GM21390 (cell line): Measurements from ENCODE around the gene TNXB.
"Not testable (repeated sequence)": the region's sequence is repeated elsewhere in the genome, so short reads cannot be mapped to it uniquely, and the experiment has no call there.

Experiments used
- ATAC-seq: cut with Tn5 transposase; IDR thresholded peaks from one replicate; pipeline ENCODE4 v1.9.1; 2021; ENCODE audit not compliant: unreplicated experiment

The TNXB gene

GRCh38 chr6:32041050-32041321 lies 68.2 kb downstream of the TNXB start:
- ATAC-seq = not testable (repeated sequence)

DNA sequence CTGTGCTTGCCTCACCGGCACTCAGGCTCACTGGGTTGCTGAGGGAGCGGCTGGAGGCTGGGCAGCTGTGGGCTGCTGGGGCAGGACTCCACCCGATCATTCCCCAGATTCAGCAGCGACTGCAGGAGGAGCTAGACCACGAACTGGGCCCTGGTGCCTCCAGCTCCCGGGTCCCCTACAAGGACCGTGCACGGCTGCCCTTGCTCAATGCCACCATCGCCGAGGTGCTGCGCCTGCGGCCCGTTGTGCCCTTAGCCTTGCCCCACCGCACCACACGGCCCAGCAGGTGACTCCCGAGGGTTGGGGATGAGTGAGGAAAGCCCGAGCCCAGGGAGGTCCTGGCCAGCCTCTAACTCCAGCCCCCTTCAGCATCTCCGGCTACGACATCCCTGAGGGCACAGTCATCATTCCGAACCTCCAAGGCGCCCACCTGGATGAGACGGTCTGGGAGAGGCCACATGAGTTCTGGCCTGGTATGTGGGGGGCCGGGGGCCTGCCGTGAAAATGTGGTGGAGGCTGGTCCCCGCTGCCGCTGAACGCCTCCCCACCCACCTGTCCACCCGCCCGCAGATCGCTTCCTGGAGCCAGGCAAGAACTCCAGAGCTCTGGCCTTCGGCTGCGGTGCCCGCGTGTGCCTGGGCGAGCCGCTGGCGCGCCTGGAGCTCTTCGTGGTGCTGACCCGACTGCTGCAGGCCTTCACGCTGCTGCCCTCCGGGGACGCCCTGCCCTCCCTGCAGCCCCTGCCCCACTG lies 68.7 kb downstream of the TNXB start:
- ATAC-seq = not testable (repeated sequence)

DNA sequence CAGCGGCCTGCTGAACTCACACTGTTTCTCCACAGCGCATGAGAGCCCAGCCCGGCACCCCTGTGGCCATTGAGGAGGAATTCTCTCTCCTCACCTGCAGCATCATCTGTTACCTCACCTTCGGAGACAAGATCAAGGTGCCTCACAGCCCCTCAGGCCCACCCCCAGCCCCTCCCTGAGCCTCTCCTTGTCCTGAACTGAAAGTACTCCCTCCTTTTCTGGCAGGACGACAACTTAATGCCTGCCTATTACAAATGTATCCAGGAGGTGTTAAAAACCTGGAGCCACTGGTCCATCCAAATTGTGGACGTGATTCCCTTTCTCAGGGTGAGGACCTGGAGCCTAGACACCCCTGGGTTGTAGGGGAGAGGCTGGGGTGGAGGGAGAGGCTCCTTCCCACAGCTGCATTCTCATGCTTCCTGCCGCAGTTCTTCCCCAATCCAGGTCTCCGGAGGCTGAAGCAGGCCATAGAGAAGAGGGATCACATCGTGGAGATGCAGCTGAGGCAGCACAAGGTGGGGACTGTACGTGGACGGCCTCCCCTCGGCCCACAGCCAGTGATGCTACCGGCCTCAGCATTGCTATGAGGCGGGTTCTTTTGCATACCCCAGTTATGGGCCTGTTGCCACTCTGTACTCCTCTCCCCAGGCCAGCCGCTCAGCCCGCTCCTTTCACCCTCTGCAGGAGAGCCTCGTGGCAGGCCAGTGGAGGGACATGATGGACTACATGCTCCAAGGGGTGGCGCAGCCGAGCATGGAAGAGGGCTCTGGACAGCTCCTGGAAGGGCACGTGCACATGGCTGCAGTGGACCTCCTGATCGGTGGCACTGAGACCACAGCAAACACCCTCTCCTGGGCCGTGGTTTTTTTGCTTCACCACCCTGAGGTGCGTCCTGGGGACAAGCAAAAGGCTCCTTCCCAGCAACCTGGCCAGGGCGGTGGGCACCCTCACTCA lies 69.5 kb downstream of the TNXB start:
- not testable (repeated sequence) for ATAC-seq

- ATAC-seq = not testable (repeated sequence)
Observed at GRCh38 chr6:32038878-32039277, 70.3 kb downstream of the TNXB start.

- not testable (repeated sequence) for ATAC-seq
Observed at GRCh38 chr6:32037598-32038524, 71.3 kb downstream of the TNXB start, which contains the start of gene CYP21A2. TSS of gene CYP21A2 (plus strand) at chr6:32038415. CDS start at chr6:32038423, 8 bp downstream.

DNA sequence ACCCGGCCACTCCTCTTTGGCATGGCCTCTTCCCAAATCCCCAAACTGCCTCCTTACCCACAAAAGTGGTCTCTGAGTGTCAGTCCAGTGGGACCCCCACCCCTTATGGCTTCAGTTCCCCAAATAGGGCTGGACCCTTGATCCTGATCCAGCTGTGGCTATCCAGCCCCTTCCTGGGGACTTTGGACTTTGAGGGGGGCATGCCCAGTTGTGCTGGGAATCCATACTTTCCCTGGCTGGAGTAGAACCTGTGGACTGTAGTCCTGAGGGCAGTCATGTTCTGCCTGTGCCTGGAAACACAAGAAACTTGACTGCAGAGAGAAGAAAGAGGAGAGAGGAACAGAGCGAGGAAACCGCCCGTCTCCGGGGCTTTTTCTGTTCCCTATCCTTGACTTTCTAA lies 72.0 kb downstream of the TNXB start:
- ATAC-seq = not testable (repeated sequence)

DNA sequence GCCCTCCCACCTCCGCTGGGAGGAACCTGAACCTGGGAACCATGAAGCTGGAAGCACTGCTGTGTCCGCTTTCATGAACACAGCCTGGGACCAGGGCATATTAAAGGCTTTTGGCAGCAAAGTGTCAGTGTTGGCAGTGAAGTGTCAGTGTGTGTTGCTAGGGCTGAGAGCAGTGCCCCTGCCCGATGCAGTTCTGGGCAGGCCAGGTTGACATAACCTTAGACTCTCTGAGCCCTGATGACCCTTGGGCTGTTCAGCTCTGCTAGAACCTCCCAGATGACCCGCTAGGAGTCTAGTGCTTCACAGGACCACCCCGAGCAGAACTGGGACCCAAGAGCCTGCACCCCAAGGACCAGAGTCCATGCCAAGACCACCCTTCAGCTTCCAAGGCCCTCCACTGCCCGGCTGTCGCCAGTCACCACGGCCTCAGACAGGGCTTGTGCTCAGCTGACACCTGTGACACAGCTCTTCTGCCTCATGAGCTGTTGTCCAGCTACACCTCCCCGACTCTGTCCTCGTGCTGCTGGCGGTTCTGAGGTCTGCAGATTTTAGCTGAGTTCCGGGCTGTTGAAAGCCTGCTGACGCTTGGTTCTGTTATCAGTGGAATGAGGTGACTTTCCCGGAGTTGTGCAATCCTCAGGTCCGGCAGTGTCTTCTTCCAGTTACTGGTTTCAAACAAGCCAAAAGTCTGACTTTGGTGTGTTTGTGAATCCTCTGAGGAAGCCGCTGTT lies 73.7 kb downstream of the TNXB start:
- ATAC-seq = not testable (repeated sequence)

- ATAC-seq = not testable (repeated sequence)
Observed at GRCh38 chr6:32029553-32029952, 79.6 kb downstream of the TNXB start.

DNA sequence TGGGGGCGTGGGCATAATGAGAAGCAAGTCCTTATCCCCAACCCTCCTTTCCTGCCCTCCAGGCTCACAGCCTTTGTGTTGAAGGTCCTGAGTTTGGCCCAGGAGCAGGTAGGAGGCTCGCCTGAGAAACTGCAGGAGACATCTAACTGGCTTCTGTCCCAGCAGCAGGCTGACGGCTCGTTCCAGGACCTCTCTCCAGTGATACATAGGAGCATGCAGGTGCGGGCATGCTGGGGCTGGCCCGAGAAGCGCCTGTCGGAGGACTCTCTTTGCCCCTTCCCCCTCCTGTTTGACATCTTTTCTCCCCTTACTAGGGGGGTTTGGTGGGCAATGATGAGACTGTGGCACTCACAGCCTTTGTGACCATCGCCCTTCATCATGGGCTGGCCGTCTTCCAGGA lies 80.5 kb downstream of the TNXB start:
- not testable (repeated sequence) for ATAC-seq

GRCh38 chr6:32022100-32022499 lies 87.0 kb downstream of the TNXB start:
- not testable (repeated sequence) for ATAC-seq

GRCh38 chr6:32014547-32014946 lies 94.6 kb downstream of the TNXB start, which contains the start of gene C4B:
TSS of gene C4B (plus strand) at chr6:32014795. CDS start at chr6:32014846, 51 bp downstream.
- ATAC-seq = not testable (repeated sequence)

- not testable (repeated sequence) for ATAC-seq
Observed at GRCh38 chr6:32013738-32014137, 95.4 kb downstream of the TNXB start.

DNA sequence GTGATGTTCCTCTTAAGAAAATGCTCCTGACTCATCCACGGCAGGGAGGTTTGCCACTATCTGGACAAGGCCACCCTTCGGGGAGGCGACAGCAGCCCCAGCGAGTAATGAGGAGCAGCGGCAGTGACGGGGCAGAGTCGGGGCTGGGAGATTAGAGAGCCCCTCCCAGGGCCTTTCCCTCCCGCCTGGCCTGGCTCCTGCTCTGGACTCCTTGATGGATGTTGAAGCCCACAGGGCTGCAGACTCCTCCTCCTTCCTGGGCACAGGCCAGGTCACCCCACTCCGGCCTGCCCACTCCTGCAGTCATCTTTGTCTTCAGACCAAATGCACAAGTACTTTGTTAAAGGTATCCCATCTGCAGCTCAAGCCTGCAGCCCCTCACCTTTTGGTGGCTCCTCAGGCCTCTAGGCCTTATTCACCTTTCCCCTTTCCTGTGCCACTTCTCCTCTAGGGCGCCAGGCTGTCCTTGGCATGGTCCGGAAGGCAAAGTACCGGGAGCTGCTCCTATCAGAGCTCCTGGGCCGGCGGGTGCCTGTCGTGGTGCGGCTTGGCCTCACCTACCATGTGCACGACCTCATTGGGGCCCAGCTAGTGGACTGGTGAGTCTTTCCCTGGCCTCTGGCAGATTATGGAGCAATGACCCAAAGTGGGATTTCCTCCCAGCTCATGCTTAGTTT lies 96.1 kb downstream of the TNXB start:
- not testable (repeated sequence) for ATAC-seq

- ATAC-seq = not testable (repeated sequence)
Observed at GRCh38 chr6:32010856-32011530, 98.1 kb downstream of the TNXB start.

DNA sequence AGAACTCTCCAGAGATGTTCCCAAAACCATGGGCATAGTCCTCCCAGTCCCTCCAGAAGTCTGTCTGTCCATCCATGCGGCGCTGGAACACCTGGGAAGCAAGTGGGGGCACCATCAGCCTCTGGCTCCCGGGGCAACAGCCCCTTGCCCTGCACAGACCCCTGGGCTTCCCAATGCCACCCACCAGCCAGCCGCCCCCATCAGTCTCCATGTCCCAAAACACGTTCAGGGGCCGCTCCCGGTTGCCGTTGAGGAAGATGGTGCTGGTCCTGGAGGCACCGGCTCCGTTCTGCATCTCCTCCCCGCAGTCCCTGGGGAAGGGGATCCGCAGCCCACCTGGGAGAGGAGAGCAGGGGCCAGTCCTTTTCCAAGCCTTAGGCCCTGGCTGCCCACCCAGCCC lies 99.6 kb downstream of the TNXB start:
- not testable (repeated sequence) for ATAC-seq

DNA sequence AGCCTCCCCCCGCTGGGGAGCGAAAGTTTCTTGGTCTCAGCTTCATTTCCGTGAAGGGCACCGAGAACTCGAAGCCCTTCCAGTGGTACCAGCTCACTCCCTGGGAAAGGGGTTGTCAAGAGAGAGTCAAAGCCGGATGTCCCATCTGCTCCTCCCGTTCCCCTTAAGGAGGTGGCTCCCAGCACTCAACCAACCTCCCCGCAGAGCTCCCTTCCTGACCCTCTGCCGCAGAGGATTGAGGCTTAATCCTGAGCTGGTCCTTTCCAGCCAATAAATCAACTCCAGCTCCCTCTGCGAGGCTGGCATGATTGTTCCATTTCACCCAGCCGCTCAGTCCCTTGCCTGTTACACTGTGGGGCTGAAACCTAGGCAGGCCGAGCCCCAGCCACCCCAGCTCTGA lies 100.5 kb downstream of the TNXB start:
- ATAC-seq = not testable (repeated sequence)

- not testable (repeated sequence) for ATAC-seq
Observed at GRCh38 chr6:32008037-32008436, 101.1 kb downstream of the TNXB start.

DNA sequence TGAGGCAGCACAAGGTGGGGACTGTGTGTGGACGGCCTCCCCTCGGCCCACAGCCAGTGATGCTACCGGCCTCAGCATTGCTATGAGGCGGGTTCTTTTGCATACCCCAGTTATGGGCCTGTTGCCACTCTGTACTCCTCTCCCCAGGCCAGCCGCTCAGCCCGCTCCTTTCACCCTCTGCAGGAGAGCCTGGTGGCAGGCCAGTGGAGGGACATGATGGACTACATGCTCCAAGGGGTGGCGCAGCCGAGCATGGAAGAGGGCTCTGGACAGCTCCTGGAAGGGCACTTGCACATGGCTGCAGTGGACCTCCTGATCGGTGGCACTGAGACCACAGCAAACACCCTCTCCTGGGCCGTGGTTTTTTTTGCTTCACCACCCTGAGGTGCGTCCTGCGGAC lies 102.1 kb downstream of the TNXB start:
- not testable (repeated sequence) for ATAC-seq

- ATAC-seq = not testable (repeated sequence)
Observed at GRCh38 chr6:32005991-32006529, 103.1 kb downstream of the TNXB start.
